GM12878 (cell line): ENCODE measurements around the gene CCL4. TPM values are rescaled to one million over a fixed set of nuclear protein-coding genes. Genes with fewer than 3 reads are reported as not detected.

Source experiments
- BCL11A ChIP-seq: IDR thresholded peaks from 2 replicates; pipeline ENCODE4 v1.6.1; 2011; ENCODE audit warnings: low read depth, low read length
- BMI1 ChIP-seq: fragments of 450-650 bp; IDR thresholded peaks from 2 replicates; pipeline ENCODE4 v1.6.1; 2016; ENCODE audit warnings: mild to moderate bottlenecking, moderate library complexity, borderline replicate concordance
- DPF2 ChIP-seq: fragments of 450-650 bp; IDR thresholded peaks from 2 replicates; pipeline ENCODE4 v1.6.1; 2017; ENCODE audit warnings: mild to moderate bottlenecking
- EP300 ChIP-seq, 2 experiments: fragments of 150-350 bp in 1 of 2; IDR thresholded peaks; 2 replicates each; pipeline ENCODE4 v1.6.1; 2011 to 2012; ENCODE audit warnings: low read depth in 2 of 2, low read length in 2 of 2, borderline replicate concordance in 1 of 2, improper control_type of control experiment in 1 of 2, inconsistent platforms in 1 of 2; ENCODE audit not compliant: control insufficient read depth in 1 of 2
- ESRRA ChIP-seq: IDR thresholded peaks from 2 replicates; pipeline ENCODE4 v1.6.1; 2012; ENCODE audit warnings: mild to moderate bottlenecking, low read length, improper control_type of control experiment
- FOS ChIP-seq: IDR thresholded peaks from 3 replicates; pipeline ENCODE4 v1.6.1; 2011; ENCODE audit warnings: borderline replicate concordance; ENCODE audit not compliant: insufficient read length; ENCODE audit errors: extremely low read depth
- IRF4 ChIP-seq: IDR thresholded peaks from 2 replicates; pipeline ENCODE4 v1.6.1; 2011; ENCODE audit warnings: low read depth, low read length
- JUNB ChIP-seq: IDR thresholded peaks from 2 replicates; pipeline ENCODE4 v1.6.1; 2016; ENCODE audit warnings: antibody characterized with exemption, mild to moderate bottlenecking
- MEF2B ChIP-seq: fragments of 450-650 bp; IDR thresholded peaks from 2 replicates; pipeline ENCODE4 v1.6.1; 2018; ENCODE audit warnings: mild to moderate bottlenecking, moderate library complexity; ENCODE audit not compliant: partially characterized antibody, poor library complexity, severe bottlenecking
- MTA2 ChIP-seq: fragments of 450-650 bp; IDR thresholded peaks from 2 replicates; pipeline ENCODE4 v1.6.1; 2016; ENCODE audit warnings: low read depth, mild to moderate bottlenecking, moderate library complexity
- NFIC ChIP-seq: IDR thresholded peaks from 2 replicates; pipeline ENCODE4 v1.6.1; 2012; ENCODE audit warnings: low read depth, mild to moderate bottlenecking, inconsistent platforms, low read length, moderate library complexity
- NR2C2 ChIP-seq: IDR thresholded peaks from 2 replicates; pipeline ENCODE4 v1.6.1; 2011; ENCODE audit warnings: borderline replicate concordance, low read depth; ENCODE audit not compliant: control insufficient read depth, insufficient read length
- NR2F1 ChIP-seq: fragments of 450-650 bp; conservative IDR thresholded peaks from 2 replicates; pipeline ENCODE4 v1.6.1; 2017; ENCODE audit warnings: mild to moderate bottlenecking
- RAD51 ChIP-seq: fragments of 450-650 bp; IDR thresholded peaks from 2 replicates; pipeline ENCODE4 v1.6.1; 2016; ENCODE audit warnings: moderate library complexity, mild to moderate bottlenecking, inconsistent platforms
- RUNX3 ChIP-seq: IDR thresholded peaks from 2 replicates; pipeline ENCODE4 v1.6.1; 2012; ENCODE audit warnings: low read length, inconsistent platforms
- SIX5 ChIP-seq: IDR thresholded peaks from 2 replicates; pipeline ENCODE4 v1.6.1; 2011; ENCODE audit warnings: mild to moderate bottlenecking, low read depth, low read length, moderate library complexity; ENCODE audit not compliant: severe bottlenecking
- SMARCA5 ChIP-seq: fragments of 450-650 bp; IDR thresholded peaks from 2 replicates; pipeline ENCODE4 v1.6.1; 2017; ENCODE audit warnings: mild to moderate bottlenecking
- STAT3 ChIP-seq: IDR thresholded peaks from 2 replicates; pipeline ENCODE4 v1.6.1; 2011; ENCODE audit warnings: low read depth, low read length, improper control_type of control experiment
- SUZ12 ChIP-seq: fragments of 200-600 bp; sonication (generic); IDR thresholded peaks from one replicate; pipeline ENCODE4 v1.6.1; 2018; ENCODE audit warnings: antibody characterized with exemption, mild to moderate bottlenecking; ENCODE audit not compliant: unreplicated experiment
- YBX1 ChIP-seq: fragments of 450-650 bp; IDR thresholded peaks from 2 replicates; pipeline ENCODE4 v1.6.1; 2016; ENCODE audit warnings: antibody characterized with exemption
- ZBED1 ChIP-seq: IDR thresholded peaks from 2 replicates; pipeline ENCODE4 v1.6.1; 2016; ENCODE audit warnings: borderline replicate concordance
- ZNF24 ChIP-seq: fragments of 450-650 bp; IDR thresholded peaks from 2 replicates; pipeline ENCODE4 v1.6.1; 2017; ENCODE audit warnings: antibody characterized with exemption, mild to moderate bottlenecking
- polyA plus RNA-seq, 11 experiments: library from polyadenylated mRNA; depleted of rRNA in 4 of 11; unstranded in 6 of 11; stranded (reverse) in 5 of 11; fragments of >200 nt; fragmentation: Nextera tagmentation in 4 of 11; fragmentation: Illumina TruSeq in 1 of 11; extraction: Ambion mirVana in 4 of 11; extraction: Trizol in 1 of 11; gene quantifications; 1 replicate in 1 of 11; 2 replicates in 10 of 11; pipeline versions ENCODE4 v1.2.1 to v1.2.3, GENCODE V29; 2011 to 2016; ENCODE audit warnings: inconsistent platforms in 2 of 11, missing spikeins in 2 of 11, low read depth in 1 of 11
- total RNA-seq, 4 experiments: library from RNA; depleted of rRNA in 3 of 4; stranded (reverse); fragments of >200 nt in 3 of 4; fragmentation: Illumina TruSeq in 1 of 4; extraction: Trizol in 1 of 4; gene quantifications; 2 replicates each; pipeline versions ENCODE4 v1.2.1 to v1.2.3, GENCODE V29; 2013 to 2021
- TF ChIP-seq, protein P1 (sequence below): fragments of 450-650 bp; IDR thresholded peaks from 2 replicates; pipeline ENCODE4 v1.6.1; 2016; ENCODE audit warnings: mild to moderate bottlenecking
- TF ChIP-seq, protein P2 (sequence below): fragments of 450-650 bp; conservative IDR thresholded peaks from 2 replicates; pipeline ENCODE4 v1.6.1; 2017; ENCODE audit warnings: mild to moderate bottlenecking, moderate library complexity
- TF ChIP-seq, protein P3 (sequence below): fragments of 450-650 bp; IDR thresholded peaks from 2 replicates; pipeline ENCODE4 v1.6.1; 2017; ENCODE audit warnings: mild to moderate bottlenecking, moderate library complexity
- TF ChIP-seq, protein P4 (sequence below): IDR thresholded peaks from 2 replicates; pipeline ENCODE4 v1.6.1; 2011; ENCODE audit warnings: low read depth, mild to moderate bottlenecking, low read length, moderate library complexity, borderline replicate concordance; ENCODE audit errors: extremely low read depth

Gene CCL4
- total and polyA plus RNA-seq, 10 of the 15 experiments (the other 5 are each of a cell fraction or from before 2014, with no cell fraction given): 18.7 to 741 (median 79.4) TPM

DNA sequence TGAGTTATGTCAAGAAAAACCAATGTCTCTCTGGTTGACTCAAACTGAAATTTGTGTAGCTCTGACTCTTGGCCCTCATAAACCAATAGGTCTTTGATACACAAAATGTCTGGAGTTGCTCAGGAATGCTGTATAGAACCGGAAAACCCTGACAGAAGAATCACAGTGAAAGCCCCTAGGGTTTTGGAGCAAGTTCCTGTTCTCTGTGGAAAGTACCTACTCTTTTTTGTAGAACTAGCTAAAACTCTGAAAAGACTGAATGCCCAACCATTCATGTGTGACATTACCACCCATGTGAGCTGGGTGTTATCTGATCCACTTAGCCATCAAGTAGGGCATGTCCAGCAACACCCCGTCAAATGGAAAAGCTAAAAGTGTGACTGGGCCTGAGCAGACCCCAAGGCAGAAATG is 28.8 kb downstream of the CCL4 start (continued):
- TF ChIP-seq FOS (no peak), IRF4 (no peak), BCL11A (0 out of 2 replicates have a peak, but pooled peaks have one; percentile 21), NR2F1 (peak; percentile 54; the same call in 1 of the 2 replicates), EP300 (IDR thresholded peaks at IDR 0.05; ENCODE audit: borderline replicate concordance in 1 of 2, control insufficient read depth in 1 of 2, low read depth in 2 of 2, low read length in 2 of 2) (peak in 1 of 2 experiments; percentile 1; a peak in 1 of 4 replicates), ZBED1 (no peak), JUNB (peak; percentile 80), SUZ12 (no peak), ESRRA (no peak), DPF2 (peak; percentile 58; the same call in 1 of the 2 replicates), YBX1 (no peak), MTA2 (no peak; the same call in 1 of the 2 replicates), SMARCA5 (no peak), RUNX3 (peak; percentile 53), NR2C2 (no peak), BMI1 (no peak), ZNF24 (no peak), RAD51 (0 out of 2 replicates have a peak, but pooled peaks have one; percentile 17), STAT3 (no peak), NFIC (peak; percentile 85), MEF2B (peak; percentile 78), SIX5 (no peak)
- TF ChIP-seq, protein P1, sequence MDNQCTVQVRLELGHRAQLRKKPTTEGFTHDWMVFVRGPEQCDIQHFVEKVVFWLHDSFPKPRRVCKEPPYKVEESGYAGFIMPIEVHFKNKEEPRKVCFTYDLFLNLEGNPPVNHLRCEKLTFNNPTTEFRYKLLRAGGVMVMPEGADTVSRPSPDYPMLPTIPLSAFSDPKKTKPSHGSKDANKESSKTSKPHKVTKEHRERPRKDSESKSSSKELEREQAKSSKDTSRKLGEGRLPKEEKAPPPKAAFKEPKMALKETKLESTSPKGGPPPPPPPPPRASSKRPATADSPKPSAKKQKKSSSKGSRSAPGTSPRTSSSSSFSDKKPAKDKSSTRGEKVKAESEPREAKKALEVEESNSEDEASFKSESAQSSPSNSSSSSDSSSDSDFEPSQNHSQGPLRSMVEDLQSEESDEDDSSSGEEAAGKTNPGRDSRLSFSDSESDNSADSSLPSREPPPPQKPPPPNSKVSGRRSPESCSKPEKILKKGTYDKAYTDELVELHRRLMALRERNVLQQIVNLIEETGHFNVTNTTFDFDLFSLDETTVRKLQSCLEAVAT: no peak
- TF ChIP-seq, protein P2, sequence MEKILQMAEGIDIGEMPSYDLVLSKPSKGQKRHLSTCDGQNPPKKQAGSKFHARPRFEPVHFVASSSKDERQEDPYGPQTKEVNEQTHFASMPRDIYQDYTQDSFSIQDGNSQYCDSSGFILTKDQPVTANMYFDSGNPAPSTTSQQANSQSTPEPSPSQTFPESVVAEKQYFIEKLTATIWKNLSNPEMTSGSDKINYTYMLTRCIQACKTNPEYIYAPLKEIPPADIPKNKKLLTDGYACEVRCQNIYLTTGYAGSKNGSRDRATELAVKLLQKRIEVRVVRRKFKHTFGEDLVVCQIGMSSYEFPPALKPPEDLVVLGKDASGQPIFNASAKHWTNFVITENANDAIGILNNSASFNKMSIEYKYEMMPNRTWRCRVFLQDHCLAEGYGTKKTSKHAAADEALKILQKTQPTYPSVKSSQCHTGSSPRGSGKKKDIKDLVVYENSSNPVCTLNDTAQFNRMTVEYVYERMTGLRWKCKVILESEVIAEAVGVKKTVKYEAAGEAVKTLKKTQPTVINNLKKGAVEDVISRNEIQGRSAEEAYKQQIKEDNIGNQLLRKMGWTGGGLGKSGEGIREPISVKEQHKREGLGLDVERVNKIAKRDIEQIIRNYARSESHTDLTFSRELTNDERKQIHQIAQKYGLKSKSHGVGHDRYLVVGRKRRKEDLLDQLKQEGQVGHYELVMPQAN: no peak
- TF ChIP-seq, protein P3, sequence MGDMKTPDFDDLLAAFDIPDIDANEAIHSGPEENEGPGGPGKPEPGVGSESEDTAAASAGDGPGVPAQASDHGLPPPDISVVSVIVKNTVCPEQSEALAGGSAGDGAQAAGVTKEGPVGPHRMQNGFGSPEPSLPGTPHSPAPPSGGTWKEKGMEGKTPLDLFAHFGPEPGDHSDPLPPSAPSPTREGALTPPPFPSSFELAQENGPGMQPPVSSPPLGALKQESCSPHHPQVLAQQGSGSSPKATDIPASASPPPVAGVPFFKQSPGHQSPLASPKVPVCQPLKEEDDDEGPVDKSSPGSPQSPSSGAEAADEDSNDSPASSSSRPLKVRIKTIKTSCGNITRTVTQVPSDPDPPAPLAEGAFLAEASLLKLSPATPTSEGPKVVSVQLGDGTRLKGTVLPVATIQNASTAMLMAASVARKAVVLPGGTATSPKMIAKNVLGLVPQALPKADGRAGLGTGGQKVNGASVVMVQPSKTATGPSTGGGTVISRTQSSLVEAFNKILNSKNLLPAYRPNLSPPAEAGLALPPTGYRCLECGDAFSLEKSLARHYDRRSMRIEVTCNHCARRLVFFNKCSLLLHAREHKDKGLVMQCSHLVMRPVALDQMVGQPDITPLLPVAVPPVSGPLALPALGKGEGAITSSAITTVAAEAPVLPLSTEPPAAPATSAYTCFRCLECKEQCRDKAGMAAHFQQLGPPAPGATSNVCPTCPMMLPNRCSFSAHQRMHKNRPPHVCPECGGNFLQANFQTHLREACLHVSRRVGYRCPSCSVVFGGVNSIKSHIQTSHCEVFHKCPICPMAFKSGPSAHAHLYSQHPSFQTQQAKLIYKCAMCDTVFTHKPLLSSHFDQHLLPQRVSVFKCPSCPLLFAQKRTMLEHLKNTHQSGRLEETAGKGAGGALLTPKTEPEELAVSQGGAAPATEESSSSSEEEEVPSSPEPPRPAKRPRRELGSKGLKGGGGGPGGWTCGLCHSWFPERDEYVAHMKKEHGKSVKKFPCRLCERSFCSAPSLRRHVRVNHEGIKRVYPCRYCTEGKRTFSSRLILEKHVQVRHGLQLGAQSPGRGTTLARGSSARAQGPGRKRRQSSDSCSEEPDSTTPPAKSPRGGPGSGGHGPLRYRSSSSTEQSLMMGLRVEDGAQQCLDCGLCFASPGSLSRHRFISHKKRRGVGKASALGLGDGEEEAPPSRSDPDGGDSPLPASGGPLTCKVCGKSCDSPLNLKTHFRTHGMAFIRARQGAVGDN: peak; percentile 75
- TF ChIP-seq, protein P4, sequence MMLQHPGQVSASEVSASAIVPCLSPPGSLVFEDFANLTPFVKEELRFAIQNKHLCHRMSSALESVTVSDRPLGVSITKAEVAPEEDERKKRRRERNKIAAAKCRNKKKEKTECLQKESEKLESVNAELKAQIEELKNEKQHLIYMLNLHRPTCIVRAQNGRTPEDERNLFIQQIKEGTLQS: no peak
